SU-DHL-6 (cell line): ENCODE results near the gene UQCR10.

ENCODE experiments used
- H2AFZ ChIP-seq: fragments of 200-600 bp; sonication (generic); 2 replicates; pipeline ENCODE4 v1.6.1; 2014; ENCODE audit warnings: low read depth, mild to moderate bottlenecking, moderate library complexity, mixed read lengths, antibody characterized with exemption, low read length; ENCODE audit not compliant: severe bottlenecking
- H3F3A ChIP-seq: fragments of 200-600 bp; shearing (Covaris generic); 2 replicates; pipeline ENCODE4 v1.6.0; 2016; ENCODE audit warnings: antibody characterized with exemption, mild to moderate bottlenecking; ENCODE audit not compliant: insufficient read depth
- H3K27ac ChIP-seq: fragments of 200-600 bp; sonication (generic); 2 replicates; pipeline ENCODE4 v1.5.1; 2016; ENCODE audit warnings: low read depth, mild to moderate bottlenecking, low read length, moderate library complexity, mixed read lengths
- H3K27me3 ChIP-seq: fragments of 200-600 bp; sonication (generic), shearing (Covaris generic); 2 replicates; pipeline ENCODE4 v1.6.0; 2014; ENCODE audit warnings: mild to moderate bottlenecking, low read length
- H3K36me3 ChIP-seq: fragments of 200-600 bp; sonication (generic); 2 replicates; pipeline ENCODE4 v1.6.1; 2014; ENCODE audit warnings: mild to moderate bottlenecking, low read length, mixed read lengths
- H3K4me2 ChIP-seq: fragments of 300-600, 200-600 bp; shearing (Covaris generic), sonication (generic); 2 replicates; pipeline ENCODE4 v1.6.0; 2014; ENCODE audit warnings: low read length, low read depth, mild to moderate bottlenecking; ENCODE audit not compliant: poor library complexity, severe bottlenecking
- H3K4me3 ChIP-seq: fragments of 200-600 bp; sonication (generic); 2 replicates; pipeline ENCODE4 v1.5.1; 2014; ENCODE audit warnings: antibody characterized with exemption, low read length, mild to moderate bottlenecking, mixed read lengths; ENCODE audit not compliant: insufficient read depth, poor library complexity, severe bottlenecking
- H3K79me2 ChIP-seq: fragments of 200-600 bp; sonication (generic); 2 replicates; pipeline ENCODE4 v1.6.1; 2014; ENCODE audit warnings: mild to moderate bottlenecking, low read length, moderate library complexity; ENCODE audit not compliant: insufficient read depth
- H3K9ac ChIP-seq: fragments of 200-600 bp; sonication (generic); 2 replicates; pipeline ENCODE4 v1.7.0; 2014; ENCODE audit warnings: mild to moderate bottlenecking, low read length
- H3K9me2 ChIP-seq: fragments of 200-600 bp; sonication (generic); replicated peaks from 2 replicates; pipeline ENCODE4 v1.6.1; 2014; ENCODE audit warnings: low read length; ENCODE audit not compliant: insufficient read depth
- H3K9me3 ChIP-seq: fragments of 200-600 bp; sonication (generic); 2 replicates; pipeline ENCODE4 v1.6.1; 2014; ENCODE audit warnings: low read length, mixed read lengths; ENCODE audit not compliant: insufficient read depth
- H4K20me1 ChIP-seq: fragments of 200-600 bp; sonication (generic); 2 replicates; pipeline ENCODE4 v1.6.1; 2014; ENCODE audit warnings: low read depth, mild to moderate bottlenecking, antibody characterized with exemption, low read length, moderate library complexity, mixed read lengths
- CTCF ChIP-seq: fragments of 200-600 bp; sonication (generic); IDR thresholded peaks from one replicate; pipeline ENCODE4 v1.5.1; 2017; ENCODE audit warnings: antibody characterized with exemption, mild to moderate bottlenecking, low read length, moderate library complexity; ENCODE audit not compliant: insufficient read depth, poor library complexity, severe bottlenecking
- EZH2phosphoT487 ChIP-seq: fragments of 200-600 bp; sonication (generic), shearing (Covaris generic); conservative IDR thresholded peaks from 2 replicates; pipeline ENCODE4 v1.6.1; 2018; ENCODE audit warnings: mild to moderate bottlenecking, antibody characterized with exemption, low read length, moderate library complexity, mixed read lengths

UQCR10 gene

GRCh38 chr22:29819501-29819900 lies 52.3 kb downstream of the UQCR10 start:
- H3K79me2 ChIP-seq = no peaks in the 10 kb centered on the region
- H2AFZ ChIP-seq = no peak overlapping the region
- no peaks in the 10 kb centered on the region for H3F3A ChIP-seq
- TF ChIP-seq CTCF (no peak), EZH2phosphoT487 (no peak)
- H3K4me3 ChIP-seq = no peak overlapping the region
- H3K27ac ChIP-seq = no peak overlapping the region
- no peaks in the 10 kb centered on the region for H4K20me1 ChIP-seq
- H3K9me3 ChIP-seq = no peaks in the 10 kb centered on the region
- H3K27me3 ChIP-seq = no peaks in the 10 kb centered on the region
- H3K9ac ChIP-seq = no peak overlapping the region
- no peak overlapping the region for H3K4me2 ChIP-seq
- H3K9me2 ChIP-seq = no peaks in the 10 kb centered on the region
- H3K36me3 ChIP-seq = peaks cover 10% of the 10 kb centered on the region
